Chondrocyte (in vitro differentiated cells): ENCODE measurements around the gene RRAGA. TPM values are rescaled to one million over a fixed set of nuclear protein-coding genes. Genes with fewer than 3 reads are reported as not detected.
A peak's percentile ranks its signal among the peaks of the same experiment; 100 is the strongest.
"Not testable (repeated sequence)": the region's sequence is repeated elsewhere in the genome, so short reads cannot be mapped to it uniquely, and the experiment has no call there.

Experiments
- DNase-seq: peaks from one replicate; pipeline ENCODE4 v3.0.0; 2021; ENCODE audit warnings: mixed read lengths, low spot score
- H3K27ac Mint-ChIP-seq: one replicate; pipeline ENCODE4 v1.8.0; 2021; ENCODE audit warnings: mild to moderate bottlenecking, moderate library complexity, mixed read lengths; ENCODE audit not compliant: unreplicated experiment
- H3K27me3 Mint-ChIP-seq: 2 replicates; pipeline ENCODE4 v1.8.0; 2021; ENCODE audit warnings: low read depth, mixed read lengths
- H3K36me3 Mint-ChIP-seq: 2 replicates; pipeline ENCODE4 v1.8.0; 2021; ENCODE audit warnings: low read depth, mixed read lengths
- H3K4me1 Mint-ChIP-seq: 2 replicates; pipeline ENCODE4 v1.8.0; 2021; ENCODE audit warnings: low read depth, mild to moderate bottlenecking, mixed read lengths
- H3K4me3 Mint-ChIP-seq: one replicate; pipeline ENCODE4 v1.8.0; 2021; ENCODE audit warnings: mild to moderate bottlenecking, moderate library complexity, mixed read lengths; ENCODE audit not compliant: unreplicated experiment
- H3K9me3 Mint-ChIP-seq: 2 replicates; pipeline ENCODE4 v1.8.0; 2021; ENCODE audit warnings: low read depth, mixed read lengths
- CTCF ChIP-seq: fragments of 200-600 bp; sonication (generic); IDR thresholded peaks from 2 replicates; pipeline ENCODE4 v1.5.0; 2021; ENCODE audit warnings: antibody characterized with exemption, mild to moderate bottlenecking, moderate library complexity
- total RNA-seq: library from RNA; stranded (reverse); gene quantifications from 3 replicates; pipeline ENCODE4 v1.2.1, GENCODE V29; 2021

Gene RRAGA
- total RNA-seq, 1 donor from 2014 or later: 98.3 TPM

GRCh38 chr9:19085295-19085694, 36.1 kb downstream of the RRAGA start:
- H3K36me3 Mint-ChIP-seq: peaks cover 9% of the 10 kb centered on the region
- no peaks in the 10 kb centered on the region for H3K27me3 Mint-ChIP-seq
- no peak overlapping the region for H3K4me3 Mint-ChIP-seq
- H3K4me1 Mint-ChIP-seq: peaks cover 8% of the 10 kb centered on the region
- DNase-seq: no peak
- no peak overlapping the region for H3K27ac Mint-ChIP-seq
- peak; percentile 72 for TF ChIP-seq CTCF
- H3K9me3 Mint-ChIP-seq: no peaks in the 10 kb centered on the region

- Mint-ChIP-seq H3K4me1 (peaks cover 8% of the 10 kb centered on the region), H3K4me3 (no peak overlapping the region), H3K27ac (peak overlapping the region; percentile 23), H3K27me3 (no peaks in the 10 kb centered on the region), H3K9me3 (no peaks in the 10 kb centered on the region), H3K36me3 (peaks cover 3% of the 10 kb centered on the region)
- no peak for TF ChIP-seq CTCF
- no peak for DNase-seq
These were observed 38.1 kb downstream of the RRAGA start for GRCh38 chr9:19087106-19088000.

GRCh38 chr9:19097431-19097830, 48.2 kb downstream of the RRAGA start:
- not testable (repeated sequence) for H3K4me3 Mint-ChIP-seq, H3K9me3 Mint-ChIP-seq, H3K36me3 Mint-ChIP-seq, DNase-seq, H3K27ac Mint-ChIP-seq, H3K27me3 Mint-ChIP-seq
- H3K4me1 Mint-ChIP-seq: peaks cover 20% of the 10 kb centered on the region

Other genes starting within 250 kb of the RRAGA start
- gene SAXO1, start 16.2 kb upstream of the RRAGA start, total RNA-seq: 0.17 TPM in 1 of 3 replicates, not detected in the others
- gene HAUS6, start 53.5 kb downstream of the RRAGA start, total RNA-seq: 6.1 to 10.2 TPM (median 7.6 TPM) in 3 replicates
- gene PLIN2, start 78.1 kb downstream of the RRAGA start, total RNA-seq: 20.0 to 78.4 TPM (median 71.9 TPM) in 3 replicates
- 27.0 to 32.8 TPM (median 27.1 TPM) in 3 replicates for gene DENND4C, start 181.3 kb downstream of the RRAGA start, total RNA-seq